Activated naive CD8-positive, alpha-beta T cell treated with anti-CD3 and anti-CD28 coated beads, Interleukin-2, amount 50 U/mL, for 24 hours (primary cell): ENCODE results near the gene MYO1D.
A peak's percentile ranks its signal among the peaks of the same experiment; 100 is the strongest.
"Not testable (repeated sequence)": the region's sequence is repeated elsewhere in the genome, so short reads cannot be mapped to it uniquely, and the experiment has no call there.

ENCODE experiments used
- ATAC-seq: fragments of 150-1000 bp; cut with Tn5 transposase; one replicate; pipeline ENCODE4 v1.10.0; 2021
- DNase-seq: peaks from one replicate; pipeline ENCODE4 v3.0.0; 2021
- H3K27ac Mint-ChIP-seq: one replicate; pipeline ENCODE4 v1.8.0; 2021; ENCODE audit warnings: mild to moderate bottlenecking, mixed read lengths
- H3K27me3 Mint-ChIP-seq: one replicate; pipeline ENCODE4 v1.8.0; 2021; ENCODE audit warnings: mixed read lengths
- H3K36me3 Mint-ChIP-seq: one replicate; pipeline ENCODE4 v1.8.0; 2021; ENCODE audit warnings: low read depth, mixed read lengths
- H3K4me1 Mint-ChIP-seq: one replicate; pipeline ENCODE4 v1.8.0; 2021; ENCODE audit warnings: mixed read lengths
- H3K4me3 Mint-ChIP-seq: one replicate; pipeline ENCODE4 v1.8.0; 2021; ENCODE audit warnings: mild to moderate bottlenecking, moderate library complexity, mixed read lengths
- H3K9me3 Mint-ChIP-seq: one replicate; pipeline ENCODE4 v1.8.0; 2021; ENCODE audit warnings: mixed read lengths

MYO1D gene

DNA sequence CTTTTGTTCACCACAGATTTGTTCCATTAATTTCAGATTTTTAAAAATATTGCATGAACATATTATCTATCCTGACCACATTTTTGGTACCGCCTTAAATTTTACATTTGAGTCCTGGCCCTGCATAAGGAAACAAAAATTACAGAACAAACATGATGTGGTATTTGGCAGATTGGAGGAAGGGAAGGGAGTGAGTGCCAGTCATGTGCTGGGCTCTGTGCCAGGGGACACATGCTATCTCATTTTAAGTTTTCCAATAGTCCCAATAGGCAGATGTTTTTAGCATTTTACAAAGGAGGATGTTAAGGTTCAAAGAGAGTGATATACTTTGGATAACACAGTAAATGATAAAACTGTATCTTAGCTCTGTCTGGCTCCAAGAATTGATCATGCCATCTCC lies 205.0 kb downstream of the MYO1D start:
- Mint-ChIP-seq H3K4me3 (no peak overlapping the region), H3K9me3 (peaks cover 4% of the 10 kb centered on the region), H3K27me3 (no peaks in the 10 kb centered on the region), H3K27ac (no peak overlapping the region), H3K36me3 (no peaks in the 10 kb centered on the region), H3K4me1 (no peaks in the 10 kb centered on the region)
- no peak for DNase-seq
- ATAC-seq, result no peak

DNA sequence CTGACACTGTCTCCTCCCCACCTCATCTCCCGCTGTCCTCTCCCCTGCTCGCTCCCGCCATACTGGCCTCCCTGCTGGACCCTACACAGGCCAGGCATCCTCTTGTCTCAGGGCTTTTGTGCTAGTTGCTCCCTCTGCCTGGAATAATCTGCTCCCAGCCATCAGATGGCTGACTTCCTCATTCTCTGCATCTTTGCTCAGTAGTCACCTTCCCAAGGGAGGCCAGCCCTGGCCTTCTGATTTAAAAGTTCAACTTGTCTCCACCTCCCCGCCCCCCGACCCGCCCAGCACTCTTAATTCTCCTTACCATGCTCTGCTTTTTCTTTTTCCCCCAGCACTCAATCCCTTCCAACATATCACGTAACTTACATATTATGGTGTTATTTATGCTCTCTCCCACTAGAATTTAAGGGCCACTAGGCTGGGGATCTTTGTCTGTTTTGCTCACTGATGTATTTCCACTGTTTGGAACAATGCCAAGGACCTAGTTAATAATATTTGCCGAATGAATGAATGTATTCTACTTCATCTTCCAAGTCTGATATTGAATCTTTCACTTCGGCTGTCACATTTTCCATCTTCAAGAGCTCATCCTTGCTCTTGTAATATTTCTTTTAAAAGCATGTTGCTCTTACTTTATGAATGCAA lies 211.9 kb downstream of the MYO1D start:
- Mint-ChIP-seq H3K36me3 (no peaks in the 10 kb centered on the region), H3K27me3 (no peaks in the 10 kb centered on the region), H3K4me1 (no peaks in the 10 kb centered on the region), H3K9me3 (no peaks in the 10 kb centered on the region), H3K27ac (no peak overlapping the region), H3K4me3 (no peak overlapping the region)
- ATAC-seq (no peak), DNase-seq (no peak)

DNA sequence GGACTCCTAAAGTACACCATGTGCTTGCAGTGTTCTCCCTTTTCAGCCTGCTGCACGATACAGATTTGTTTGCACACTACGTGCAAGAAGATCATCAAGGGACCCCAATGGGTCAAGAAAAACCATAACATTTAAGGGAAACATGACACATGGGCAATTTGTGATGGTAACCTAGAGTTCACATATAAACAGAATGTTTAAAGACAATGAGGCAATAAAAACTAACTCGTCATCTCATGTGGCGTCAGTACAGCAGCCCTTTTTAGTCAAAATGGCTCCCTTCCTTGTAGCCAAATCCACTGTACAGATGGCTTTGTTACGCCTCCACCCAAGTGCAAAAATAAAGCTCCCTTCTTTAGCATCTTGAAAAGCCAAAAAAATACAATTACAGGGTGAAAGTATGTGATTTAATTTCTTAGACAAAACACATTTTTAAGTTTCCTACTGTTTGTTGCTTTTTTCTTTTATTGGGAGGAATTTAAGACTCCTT lies 216.4 kb downstream of the MYO1D start:
- DNase-seq (no peak), ATAC-seq (no peak)
- H3K36me3 Mint-ChIP-seq, result no peaks in the 10 kb centered on the region
- no peaks in the 10 kb centered on the region for H3K4me1 Mint-ChIP-seq
- H3K27ac Mint-ChIP-seq, result no peak overlapping the region
- H3K9me3 Mint-ChIP-seq, result no peaks in the 10 kb centered on the region
- H3K4me3 Mint-ChIP-seq, result no peak overlapping the region
- no peaks in the 10 kb centered on the region for H3K27me3 Mint-ChIP-seq

DNA sequence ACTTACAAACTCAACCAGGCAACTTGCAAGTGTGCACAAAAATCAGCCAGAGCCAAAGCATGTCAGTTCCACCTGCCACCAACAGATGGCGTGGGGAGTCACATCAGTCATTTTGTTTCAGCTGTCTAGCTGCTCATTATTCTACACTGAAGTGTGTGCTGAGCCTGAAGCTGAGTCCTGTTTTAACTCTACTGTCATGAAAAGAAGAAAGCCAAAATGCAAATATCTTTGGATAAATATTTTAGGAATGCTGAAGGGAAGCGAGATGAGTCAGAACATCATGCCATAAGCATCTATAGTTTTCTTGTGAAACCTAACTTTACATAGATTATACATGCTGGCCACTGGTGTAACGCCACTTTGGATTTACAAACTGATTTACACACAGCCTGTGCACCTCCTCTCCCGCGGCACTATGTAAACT lies 217.5 kb downstream of the MYO1D start:
- Mint-ChIP-seq H3K27me3 (no peaks in the 10 kb centered on the region), H3K4me3 (no peak overlapping the region), H3K9me3 (no peaks in the 10 kb centered on the region), H3K36me3 (no peaks in the 10 kb centered on the region), H3K27ac (no peak overlapping the region), H3K4me1 (no peaks in the 10 kb centered on the region)
- ATAC-seq (no peak), DNase-seq (peak; percentile 68)

DNA sequence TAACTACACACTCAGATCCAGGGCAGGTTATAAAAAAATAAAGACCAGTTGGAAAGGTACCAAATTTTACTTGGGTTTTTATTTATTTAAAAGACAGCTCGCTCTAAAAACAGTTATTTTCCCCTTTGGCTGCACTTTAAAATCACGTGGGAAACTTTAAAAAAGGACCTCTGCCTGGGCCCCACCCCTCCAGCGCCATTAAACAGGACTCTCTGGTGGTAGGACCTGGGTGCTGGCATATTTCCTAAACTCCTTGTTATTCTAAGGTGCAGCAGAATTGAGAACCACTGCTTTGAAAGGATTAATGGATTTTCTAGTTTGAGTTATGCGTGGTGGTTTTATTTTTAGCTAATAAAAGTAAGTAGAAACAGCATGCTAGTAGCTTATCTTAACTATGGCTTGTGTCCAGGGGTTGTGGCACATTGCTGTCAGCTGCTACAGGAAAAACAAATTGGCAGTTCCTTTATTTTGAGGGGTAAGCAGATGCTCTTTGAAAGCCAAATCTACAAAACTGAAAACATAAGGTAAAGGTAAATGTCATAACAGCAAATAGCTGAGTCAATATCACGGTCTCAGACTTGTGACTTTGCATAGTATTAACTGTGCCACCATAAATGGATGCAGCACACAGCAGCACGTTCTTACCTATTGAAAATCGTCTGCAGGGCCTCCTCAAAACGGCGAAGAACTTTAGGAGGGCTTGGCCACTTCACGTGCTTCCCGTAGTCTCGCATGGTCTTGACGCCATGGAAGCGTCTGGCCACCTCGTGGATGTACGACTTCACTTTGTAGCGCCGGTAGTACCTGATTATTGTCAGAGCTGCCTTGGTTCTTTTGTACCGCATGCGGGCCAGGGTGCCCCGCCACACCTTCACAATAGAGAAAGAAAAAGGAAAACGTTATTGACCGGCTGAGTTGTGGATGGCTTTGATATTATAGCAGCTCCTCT lies 218.2 kb downstream of the MYO1D start:
- no peaks in the 10 kb centered on the region for H3K9me3 Mint-ChIP-seq
- H3K27me3 Mint-ChIP-seq, result no peaks in the 10 kb centered on the region
- H3K4me3 Mint-ChIP-seq, result no peak overlapping the region
- H3K36me3 Mint-ChIP-seq, result peaks cover 2% of the 10 kb centered on the region
- DNase-seq (no peak), ATAC-seq (no peak)
- no peaks in the 10 kb centered on the region for H3K4me1 Mint-ChIP-seq
- H3K27ac Mint-ChIP-seq, result no peak overlapping the region

DNA sequence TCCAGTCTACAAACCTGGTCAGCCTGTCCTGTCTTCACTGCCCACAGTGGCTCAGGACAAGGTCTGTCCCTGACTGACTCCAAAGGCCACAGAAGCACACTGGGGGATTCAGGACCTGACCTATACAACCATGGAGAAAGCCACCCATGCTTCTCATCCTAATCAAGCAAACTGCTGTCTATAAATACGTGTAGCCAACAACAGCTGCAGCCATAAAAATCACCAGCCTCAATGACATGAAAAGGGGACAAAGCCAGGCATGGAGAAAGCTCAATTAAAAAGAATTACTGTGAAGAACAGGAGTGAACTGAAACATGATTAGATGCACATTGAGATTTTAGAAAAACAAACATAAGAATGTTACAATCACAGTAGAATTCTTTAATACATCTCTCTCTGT lies 220.0 kb downstream of the MYO1D start:
- Mint-ChIP-seq H3K9me3 (no peaks in the 10 kb centered on the region), H3K4me3 (no peak overlapping the region), H3K36me3 (peaks cover 5% of the 10 kb centered on the region), H3K4me1 (no peaks in the 10 kb centered on the region), H3K27me3 (no peaks in the 10 kb centered on the region), H3K27ac (no peak overlapping the region)
- DNase-seq (no peak), ATAC-seq (no peak)

DNA sequence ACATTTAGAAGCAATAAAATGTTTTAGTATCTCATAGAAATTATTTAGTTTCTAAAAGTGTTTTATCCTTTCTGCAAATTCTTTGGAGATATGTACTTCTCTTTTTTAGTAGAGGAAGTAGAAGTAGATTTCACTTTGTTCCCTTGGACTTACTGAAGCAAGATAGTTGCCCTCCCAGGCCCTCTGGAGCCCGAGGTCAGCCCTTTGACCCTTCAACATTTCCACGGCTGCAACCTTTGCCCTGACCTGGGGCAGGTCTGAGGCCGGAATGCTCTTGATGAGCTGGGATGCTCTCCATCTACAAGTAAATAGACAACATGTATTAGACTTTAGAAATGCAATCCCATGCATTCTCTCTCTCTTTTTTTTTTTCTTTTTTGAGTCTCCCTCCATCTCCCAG lies 222.6 kb downstream of the MYO1D start:
- H3K36me3 Mint-ChIP-seq, result peaks cover 24% of the 10 kb centered on the region
- H3K4me3 Mint-ChIP-seq, result no peak overlapping the region
- H3K27me3 Mint-ChIP-seq, result no peaks in the 10 kb centered on the region

DNA sequence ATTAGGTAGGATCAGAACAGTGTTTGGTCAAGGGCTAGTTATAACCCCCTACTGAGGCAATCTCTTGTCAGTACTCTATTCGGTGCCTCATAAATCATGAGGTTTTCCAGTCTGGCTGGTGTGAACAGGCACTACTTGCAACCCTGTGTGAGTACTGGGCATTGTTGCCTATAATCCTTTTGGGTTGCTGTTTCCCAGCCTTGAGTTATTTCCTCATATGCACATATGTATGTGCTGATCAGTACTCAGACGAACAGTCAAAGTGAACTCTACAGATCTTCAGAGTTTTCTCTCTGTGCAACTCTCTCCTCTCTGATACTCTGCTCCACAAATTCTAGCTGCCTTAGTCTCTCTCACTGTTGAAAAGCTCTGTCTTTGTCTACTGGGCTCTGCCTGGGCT lies 225.8 kb downstream of the MYO1D start:
- no peaks in the 10 kb centered on the region for H3K4me1 Mint-ChIP-seq
- ATAC-seq, result no peak
- no peak overlapping the region for H3K27ac Mint-ChIP-seq
- H3K36me3 Mint-ChIP-seq, result peaks cover 24% of the 10 kb centered on the region
- DNase-seq, result no peak
- H3K27me3 Mint-ChIP-seq, result no peaks in the 10 kb centered on the region
- peaks cover 12% of the 10 kb centered on the region for H3K9me3 Mint-ChIP-seq
- no peak overlapping the region for H3K4me3 Mint-ChIP-seq

More for the DNA sequence above, 222.6 kb downstream of the MYO1D start:
- DNase-seq (no peak), ATAC-seq (no peak)
- H3K4me1 Mint-ChIP-seq, result no peaks in the 10 kb centered on the region
- peaks cover 12% of the 10 kb centered on the region for H3K9me3 Mint-ChIP-seq
- no peak overlapping the region for H3K27ac Mint-ChIP-seq

DNA sequence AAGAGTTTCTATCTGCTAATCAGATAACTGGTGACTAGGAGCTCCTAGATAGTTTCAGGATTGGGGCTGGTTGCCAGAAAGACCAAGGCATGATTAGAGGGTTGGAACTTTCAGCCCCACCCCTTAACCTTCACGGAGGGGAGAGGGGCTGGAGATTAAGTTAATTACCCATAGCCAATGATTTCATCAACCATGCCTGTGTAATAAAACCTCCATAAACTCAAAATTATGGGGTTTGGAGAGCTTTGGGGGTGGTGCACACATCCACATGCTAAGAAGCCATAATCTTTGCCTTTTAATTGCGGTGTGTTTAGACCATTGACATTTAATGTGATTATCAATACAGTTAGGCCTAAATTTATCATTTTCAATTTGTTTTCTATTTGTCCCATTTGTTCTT lies 228.5 kb downstream of the MYO1D start:
- Mint-ChIP-seq H3K27ac (no peak overlapping the region), H3K9me3 (peaks cover 12% of the 10 kb centered on the region), H3K27me3 (no peaks in the 10 kb centered on the region), H3K4me1 (no peaks in the 10 kb centered on the region), H3K36me3 (peaks cover 21% of the 10 kb centered on the region), H3K4me3 (no peak overlapping the region)
- ATAC-seq (no peak), DNase-seq (no peak)

DNA sequence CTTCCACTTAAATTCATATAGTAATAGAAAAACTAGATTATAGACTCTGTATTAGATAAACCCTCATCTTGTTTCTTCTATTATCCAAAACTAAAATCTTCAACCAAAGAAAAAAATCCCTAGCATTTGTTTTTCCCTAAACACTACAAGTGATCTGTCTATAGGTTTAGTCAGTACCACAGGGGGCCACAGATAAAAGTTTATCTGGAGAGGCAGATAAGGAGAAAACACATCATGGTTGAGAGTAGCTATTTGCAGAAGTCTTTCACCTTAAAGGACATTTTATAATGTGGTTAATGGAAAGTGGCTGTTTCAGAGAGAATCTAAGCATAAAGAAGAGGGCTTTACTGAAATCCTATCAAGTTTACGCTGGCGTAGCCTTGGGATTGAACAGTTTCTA lies 230.0 kb downstream of the MYO1D start:
- no peak overlapping the region for H3K4me3 Mint-ChIP-seq
- peaks cover 12% of the 10 kb centered on the region for H3K9me3 Mint-ChIP-seq
- no peaks in the 10 kb centered on the region for H3K4me1 Mint-ChIP-seq
- no peak overlapping the region for H3K27ac Mint-ChIP-seq
- H3K36me3 Mint-ChIP-seq, result peaks cover 20% of the 10 kb centered on the region
- peaks cover 3% of the 10 kb centered on the region for H3K27me3 Mint-ChIP-seq
- ATAC-seq (no peak), DNase-seq (no peak)

DNA sequence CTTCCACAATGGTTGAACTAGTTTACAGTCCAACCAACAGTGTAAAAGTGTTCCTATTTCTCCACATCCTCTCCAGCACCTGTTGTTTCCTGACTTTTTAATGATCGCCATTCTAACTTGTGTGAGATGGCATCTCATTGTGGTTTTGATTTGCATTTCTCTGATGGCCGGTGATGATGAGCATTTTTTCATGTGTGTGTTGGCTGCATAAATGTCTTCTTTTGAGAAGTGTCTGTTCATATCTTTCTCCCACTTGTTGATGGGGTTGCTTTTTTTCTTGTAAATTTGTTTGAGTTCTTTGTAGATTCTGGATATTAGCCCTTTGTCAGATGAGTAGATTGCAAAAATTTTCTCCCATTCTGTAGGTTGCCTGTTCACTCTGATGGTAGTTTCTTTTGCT lies 235.4 kb downstream of the MYO1D start:
- H3K27ac Mint-ChIP-seq, H3K27me3 Mint-ChIP-seq, DNase-seq, H3K36me3 Mint-ChIP-seq, ATAC-seq, H3K4me1 Mint-ChIP-seq, H3K4me3 Mint-ChIP-seq, H3K9me3 Mint-ChIP-seq: not testable (repeated sequence)

DNA sequence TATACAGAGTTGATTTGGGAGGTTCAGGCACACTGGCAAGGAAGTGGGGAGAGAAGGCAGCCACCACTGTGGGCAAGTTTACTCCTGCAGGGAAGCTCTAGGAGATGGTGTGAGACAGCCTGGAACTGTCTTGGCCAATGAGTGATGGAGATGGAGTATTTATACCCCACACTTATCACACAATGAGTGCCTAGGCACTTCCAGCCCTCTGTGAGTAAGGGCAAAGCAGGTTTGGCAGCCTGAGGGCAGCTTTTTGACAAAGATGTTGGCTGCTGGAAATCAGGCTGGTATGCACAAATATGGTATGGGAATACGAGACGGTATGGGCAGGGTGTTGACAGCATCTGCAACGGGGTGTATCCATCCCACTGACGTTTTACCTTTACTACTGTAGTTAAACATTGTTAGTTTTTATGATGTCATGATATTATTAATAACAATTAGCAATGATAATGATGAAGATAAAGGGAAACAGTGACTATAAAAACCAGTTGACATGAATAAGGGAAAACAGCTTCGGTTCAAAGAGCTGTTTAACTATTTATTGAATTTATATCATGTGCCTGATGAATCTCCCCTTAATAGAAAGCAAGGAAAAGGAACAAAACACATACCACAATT lies 240.2 kb downstream of the MYO1D start:
- Mint-ChIP-seq H3K27me3 (no peaks in the 10 kb centered on the region), H3K4me1 (no peaks in the 10 kb centered on the region), H3K9me3 (no peaks in the 10 kb centered on the region), H3K27ac (no peak overlapping the region), H3K4me3 (no peak overlapping the region), H3K36me3 (no peaks in the 10 kb centered on the region)
- DNase-seq, result no peak
- ATAC-seq, result no peak

DNA sequence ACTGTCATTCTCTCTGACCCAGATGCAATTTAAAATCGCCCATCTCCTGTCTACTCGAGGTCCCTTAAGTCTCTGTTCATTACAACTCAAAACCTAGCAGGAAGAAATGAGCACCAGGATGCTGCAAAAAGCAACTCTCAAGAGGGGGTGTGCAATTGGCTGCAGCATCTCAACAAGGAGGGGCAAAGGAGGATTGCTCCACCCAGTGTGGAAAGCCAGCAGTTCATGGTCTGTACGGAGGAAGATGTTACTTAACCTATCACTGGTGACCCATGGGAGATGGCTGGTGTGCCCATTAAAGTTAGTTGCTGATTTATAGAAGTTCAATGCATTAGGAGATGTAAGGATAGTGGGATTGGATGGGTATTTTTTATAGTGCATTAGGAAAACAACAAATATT lies 242.8 kb downstream of the MYO1D start:
- DNase-seq (no peak), ATAC-seq (no peak)
- no peaks in the 10 kb centered on the region for H3K27me3 Mint-ChIP-seq
- no peak overlapping the region for H3K4me3 Mint-ChIP-seq
- H3K27ac Mint-ChIP-seq, result no peak overlapping the region
- no peaks in the 10 kb centered on the region for H3K4me1 Mint-ChIP-seq
- H3K9me3 Mint-ChIP-seq, result no peaks in the 10 kb centered on the region
- H3K36me3 Mint-ChIP-seq, result no peaks in the 10 kb centered on the region

DNA sequence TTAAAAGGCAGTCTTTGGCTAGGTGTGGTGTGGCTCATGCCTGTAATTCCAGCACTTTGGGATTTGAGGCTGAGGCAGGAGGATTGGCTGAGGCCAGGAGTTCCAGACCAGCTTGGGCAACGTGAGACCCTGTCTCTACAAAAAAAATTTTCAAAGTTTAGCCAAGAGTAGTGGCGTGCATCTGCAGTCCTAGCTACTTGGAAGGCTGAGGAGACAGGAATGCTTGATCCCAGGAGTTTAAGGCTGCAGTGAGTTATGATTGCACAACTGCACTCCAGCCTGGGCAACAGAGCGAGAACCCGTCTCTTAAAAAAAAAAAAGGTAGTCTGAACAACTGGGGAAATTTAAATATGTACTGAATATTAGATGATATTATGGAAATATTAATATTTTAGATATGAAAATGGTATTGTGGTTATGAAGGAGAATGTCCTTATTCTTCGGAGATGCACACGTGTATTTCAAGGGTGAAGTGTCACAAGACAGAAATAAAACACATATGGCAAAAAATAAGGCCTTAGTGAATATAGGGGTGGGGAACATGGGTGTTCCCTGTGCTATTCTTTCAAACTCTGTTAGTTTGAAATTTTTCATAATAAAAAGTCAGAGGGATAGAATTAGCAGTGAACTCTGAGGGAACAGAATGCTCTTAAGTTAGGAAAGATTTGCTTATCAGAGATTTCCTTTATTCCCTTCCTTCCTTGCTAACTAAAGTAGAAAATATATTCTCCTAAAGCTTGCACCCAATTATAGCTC lies 245.4 kb downstream of the MYO1D start:
- Mint-ChIP-seq H3K4me3 (no peak overlapping the region), H3K4me1 (no peaks in the 10 kb centered on the region), H3K36me3 (no peaks in the 10 kb centered on the region), H3K9me3 (no peaks in the 10 kb centered on the region), H3K27ac (no peak overlapping the region), H3K27me3 (no peaks in the 10 kb centered on the region)
- ATAC-seq, result no peak
- no peak for DNase-seq
